Osteoblast (primary cell): Measurements from ENCODE around the gene SHB. TPM values are rescaled to one million over a fixed set of nuclear protein-coding genes. Genes with fewer than 3 reads are reported as not detected.

Experiments used
- DNase-seq: peaks from one replicate; pipeline ENCODE4 v3.0.0; 2011; ENCODE audit warnings: low spot score, mixed read lengths; ENCODE audit not compliant: insufficient read length; ENCODE audit errors: missing footprints
- H2AFZ ChIP-seq: 2 replicates; pipeline ENCODE4 v1.6.0; 2011; ENCODE audit warnings: mild to moderate bottlenecking, low read length
- H3K27ac ChIP-seq: 2 replicates; pipeline ENCODE4 v1.5.1; 2011; ENCODE audit warnings: mild to moderate bottlenecking, low read depth, low read length, moderate library complexity
- H3K27me3 ChIP-seq: 2 replicates; pipeline ENCODE4 v1.6.0; 2012; ENCODE audit warnings: mild to moderate bottlenecking, control low read depth, inconsistent platforms, low read length, moderate library complexity; ENCODE audit not compliant: insufficient read depth
- H3K36me3 ChIP-seq: 2 replicates; pipeline ENCODE4 v1.5.1; 2011; ENCODE audit warnings: mild to moderate bottlenecking, low read length, control low read depth, moderate library complexity; ENCODE audit not compliant: insufficient read depth
- H3K4me1 ChIP-seq: 2 replicates; pipeline ENCODE4 v1.5.1; 2011; ENCODE audit warnings: mild to moderate bottlenecking, low read length, control low read depth, moderate library complexity; ENCODE audit not compliant: insufficient read depth
- H3K4me2 ChIP-seq: 2 replicates; pipeline ENCODE4 v1.6.0; 2011; ENCODE audit warnings: mild to moderate bottlenecking, low read length; ENCODE audit not compliant: insufficient read depth
- H3K4me3 ChIP-seq: fragments of 200-600 bp; sonication (generic); 3 replicates; pipeline ENCODE4 v1.5.1; 2012; ENCODE audit warnings: mild to moderate bottlenecking, low read length, inconsistent platforms; ENCODE audit not compliant: insufficient read depth
- H3K79me2 ChIP-seq: 2 replicates; pipeline ENCODE4 v1.6.0; 2012; ENCODE audit warnings: mild to moderate bottlenecking, low read length, control low read depth, inconsistent platforms; ENCODE audit not compliant: insufficient read depth
- H3K9me3 ChIP-seq: 2 replicates; pipeline ENCODE4 v1.5.1; 2011; ENCODE audit warnings: low read depth, low read length, control low read depth
- H4K20me1 ChIP-seq: 2 replicates; pipeline ENCODE4 v1.6.0; 2012; ENCODE audit warnings: mild to moderate bottlenecking, low read length, control low read depth; ENCODE audit not compliant: insufficient read depth
- CTCF ChIP-seq: IDR thresholded peaks from 2 replicates; pipeline ENCODE4 v1.5.1; 2011; ENCODE audit warnings: mild to moderate bottlenecking, low read depth, low read length, moderate library complexity; ENCODE audit errors: extremely low read depth
- total RNA-seq: library from RNA; depleted of rRNA; stranded (reverse); fragments of >200 nt; gene quantifications from 2 replicates; pipeline ENCODE4 v1.2.3, GENCODE V29; 2012

SHB gene
- total RNA-seq, 1 donor, result 9.4 TPM

- H3K9me3 ChIP-seq, result no peaks in the 10 kb centered on the region
- H3K79me2 ChIP-seq, result peaks cover 88% of the 10 kb centered on the region
- peaks cover 46% of the 10 kb centered on the region for H3K4me1 ChIP-seq
- H4K20me1 ChIP-seq, result peaks cover 48% of the 10 kb centered on the region
- no peak overlapping the region for H3K4me2 ChIP-seq
- no peak for TF ChIP-seq CTCF
- no peaks in the 10 kb centered on the region for H3K27me3 ChIP-seq
- DNase-seq, result no peak
- peaks cover 11% of the 10 kb centered on the region for H3K36me3 ChIP-seq
- peak overlapping the region; percentile 47 for H3K27ac ChIP-seq
- H2AFZ ChIP-seq, result no peak overlapping the region
- H3K4me3 ChIP-seq, result no peak overlapping the region
Measured at GRCh38 chr9:38059233-38059936, 9.6 kb downstream of the SHB start.

- Histone ChIP-seq H2AFZ (no peak overlapping the region), H3K79me2 (peaks cover 90% of the 10 kb centered on the region), H3K4me2 (no peak overlapping the region), H3K27me3 (no peaks in the 10 kb centered on the region), H3K9me3 (no peaks in the 10 kb centered on the region), H3K27ac (peak overlapping the region; percentile 59), H4K20me1 (peaks cover 44% of the 10 kb centered on the region), H3K4me3 (no peak overlapping the region), H3K36me3 (peaks cover 11% of the 10 kb centered on the region), H3K4me1 (peaks cover 40% of the 10 kb centered on the region)
- no peak for DNase-seq
- TF ChIP-seq CTCF, result no peak
Measured at GRCh38 chr9:38058452-38059232, 10.4 kb downstream of the SHB start.

- no peaks in the 10 kb centered on the region for H3K27me3 ChIP-seq
- no peak for DNase-seq
- no peak overlapping the region for H3K4me2 ChIP-seq
- peaks cover 42% of the 10 kb centered on the region for H4K20me1 ChIP-seq
- no peak overlapping the region for H3K4me3 ChIP-seq
- peaks cover 29% of the 10 kb centered on the region for H3K4me1 ChIP-seq
- no peak for TF ChIP-seq CTCF
- no peak overlapping the region for H2AFZ ChIP-seq
- no peaks in the 10 kb centered on the region for H3K9me3 ChIP-seq
- H3K79me2 ChIP-seq, result peaks cover 94% of the 10 kb centered on the region
- H3K27ac ChIP-seq, result no peak overlapping the region
- H3K36me3 ChIP-seq, result peaks cover 11% of the 10 kb centered on the region
Measured at GRCh38 chr9:38057416-38058195, 11.4 kb downstream of the SHB start.
